DOHH2 (cell line): ENCODE results near the gene ZKSCAN2.

Experiments used
- CTCF ChIP-seq: fragments of 200-600 bp; sonication (generic); IDR thresholded peaks from one replicate; pipeline ENCODE4 v1.5.1; 2014; ENCODE audit warnings: antibody characterized with exemption, mild to moderate bottlenecking, low read depth, low read length; ENCODE audit not compliant: poor library complexity, severe bottlenecking
- EZH2phosphoT487 ChIP-seq: fragments of 200-600 bp; sonication (generic); IDR thresholded peaks from 2 replicates; pipeline ENCODE4 v1.6.1; 2017; ENCODE audit warnings: borderline replicate concordance, mild to moderate bottlenecking, antibody characterized with exemption, low read length, moderate library complexity, mixed read lengths

GRCh38 chr16:25222959-25223358 lies 34.7 kb downstream of the ZKSCAN2 start:
- TF ChIP-seq CTCF (no peak), EZH2phosphoT487 (no peak)
